Suprapubic skin (tissue), 3 donors: ENCODE results near the gene SGK2.

Source experiments
- POLR2A ChIP-seq, 2 donors: fragments of 450-650 bp; IDR thresholded peaks; one replicate each; pipeline ENCODE4 v1.6.1; 2017; ENCODE audit warnings: antibody characterized with exemption in 2 of 2, mild to moderate bottlenecking in 2 of 2, moderate library complexity in 2 of 2
- TF ChIP-seq, protein P1 (sequence below), 2 donors: fragments of 200-600 bp in 1 of 2; fragments of 450-650 bp in 1 of 2; sonication (generic) in 1 of 2; IDR thresholded peaks; one replicate each; pipeline ENCODE4 v1.5.1; 2016 to 2019; ENCODE audit warnings: antibody characterized with exemption in 2 of 2, mild to moderate bottlenecking in 1 of 2, moderate library complexity in 1 of 2

DNA sequence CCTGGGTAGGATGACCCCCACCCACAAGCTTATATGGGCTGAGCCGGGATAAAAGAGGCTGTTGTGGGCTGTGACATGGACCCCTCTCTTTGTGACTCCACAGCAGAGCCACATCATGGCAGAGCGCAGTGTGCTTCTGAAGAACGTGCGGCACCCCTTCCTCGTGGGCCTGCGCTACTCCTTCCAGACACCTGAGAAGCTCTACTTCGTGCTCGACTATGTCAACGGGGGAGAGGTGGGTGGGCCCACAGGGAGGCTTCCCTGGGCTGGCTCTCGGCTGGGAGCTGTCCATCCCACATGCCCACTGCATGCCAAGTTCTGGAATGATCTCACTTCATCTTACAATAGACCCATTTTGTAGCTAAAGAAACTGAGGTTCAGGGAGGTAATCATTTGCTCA is 10.5 kb downstream of the SGK2 start:
- TF ChIP-seq, protein P1, sequence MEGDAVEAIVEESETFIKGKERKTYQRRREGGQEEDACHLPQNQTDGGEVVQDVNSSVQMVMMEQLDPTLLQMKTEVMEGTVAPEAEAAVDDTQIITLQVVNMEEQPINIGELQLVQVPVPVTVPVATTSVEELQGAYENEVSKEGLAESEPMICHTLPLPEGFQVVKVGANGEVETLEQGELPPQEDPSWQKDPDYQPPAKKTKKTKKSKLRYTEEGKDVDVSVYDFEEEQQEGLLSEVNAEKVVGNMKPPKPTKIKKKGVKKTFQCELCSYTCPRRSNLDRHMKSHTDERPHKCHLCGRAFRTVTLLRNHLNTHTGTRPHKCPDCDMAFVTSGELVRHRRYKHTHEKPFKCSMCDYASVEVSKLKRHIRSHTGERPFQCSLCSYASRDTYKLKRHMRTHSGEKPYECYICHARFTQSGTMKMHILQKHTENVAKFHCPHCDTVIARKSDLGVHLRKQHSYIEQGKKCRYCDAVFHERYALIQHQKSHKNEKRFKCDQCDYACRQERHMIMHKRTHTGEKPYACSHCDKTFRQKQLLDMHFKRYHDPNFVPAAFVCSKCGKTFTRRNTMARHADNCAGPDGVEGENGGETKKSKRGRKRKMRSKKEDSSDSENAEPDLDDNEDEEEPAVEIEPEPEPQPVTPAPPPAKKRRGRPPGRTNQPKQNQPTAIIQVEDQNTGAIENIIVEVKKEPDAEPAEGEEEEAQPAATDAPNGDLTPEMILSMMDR (IDR thresholded peaks at IDR 0.05): no peak
- no peak for TF ChIP-seq POLR2A (IDR thresholded peaks at IDR 0.05)
